Endodermal cell (in vitro differentiated cells): ENCODE results near the gene ARID5B. TPM values are rescaled to one million over a fixed set of nuclear protein-coding genes. Genes with fewer than 3 reads are reported as not detected.

Source experiments
- DNase-seq: peaks from one replicate; pipeline ENCODE4 v3.0.0-alpha.2; 2017
- H3K27ac ChIP-seq: 2 replicates; pipeline ENCODE4 v1.5.1; 2013; ENCODE audit warnings: mild to moderate bottlenecking, low read depth, low read length, moderate library complexity
- H3K27me3 ChIP-seq: 2 replicates; pipeline ENCODE4 v1.6.1; 2013; ENCODE audit warnings: mild to moderate bottlenecking, low read length, moderate library complexity; ENCODE audit not compliant: insufficient read depth, control insufficient read depth, poor library complexity, severe bottlenecking
- H3K36me3 ChIP-seq: 2 replicates; pipeline ENCODE4 v1.7.0; 2013; ENCODE audit warnings: mild to moderate bottlenecking, low read length, moderate library complexity; ENCODE audit not compliant: control insufficient read depth, insufficient read depth
- H3K4me1 ChIP-seq: one replicate; pipeline ENCODE4 v1.7.0; 2013; ENCODE audit warnings: low read length; ENCODE audit not compliant: control insufficient read depth, insufficient read depth
- H3K4me3 ChIP-seq: 2 replicates; pipeline ENCODE4 v1.5.1; 2013; ENCODE audit warnings: mild to moderate bottlenecking, low read length, moderate library complexity
- H3K9ac ChIP-seq: 2 replicates; pipeline ENCODE4 v1.6.1; 2013; ENCODE audit warnings: mild to moderate bottlenecking, low read length, moderate library complexity; ENCODE audit not compliant: poor library complexity, severe bottlenecking; ENCODE audit errors: extremely low read depth
- H3K9me3 ChIP-seq: 2 replicates; pipeline ENCODE4 v1.6.1; 2013; ENCODE audit warnings: mild to moderate bottlenecking, low read length, moderate library complexity; ENCODE audit not compliant: control insufficient read depth
- H3K27ac Mint-ChIP-seq: 2 replicates; pipeline ENCODE4 v1.8.0; 2020; ENCODE audit warnings: mixed read lengths
- H3K27me3 Mint-ChIP-seq: 2 replicates; pipeline ENCODE4 v1.8.0; 2021; ENCODE audit warnings: mild to moderate bottlenecking, mixed read lengths; ENCODE audit not compliant: insufficient read depth
- H3K36me3 Mint-ChIP-seq: 2 replicates; pipeline ENCODE4 v1.8.0; 2020; ENCODE audit warnings: low read depth, mixed read lengths
- H3K4me1 Mint-ChIP-seq: 2 replicates; pipeline ENCODE4 v1.8.0; 2020; ENCODE audit warnings: mixed read lengths
- H3K4me3 Mint-ChIP-seq: 2 replicates; pipeline ENCODE4 v1.8.0; 2020; ENCODE audit warnings: mild to moderate bottlenecking, moderate library complexity, mixed read lengths
- H3K9me3 Mint-ChIP-seq: 2 replicates; pipeline ENCODE4 v1.8.0; 2020; ENCODE audit warnings: mild to moderate bottlenecking, mixed read lengths
- CTCF ChIP-seq: fragments of 200-600 bp; sonication (generic); conservative IDR thresholded peaks from 2 replicates; pipeline ENCODE4 v1.5.0; 2021; ENCODE audit warnings: antibody characterized with exemption, mild to moderate bottlenecking
- WGBS, 2 experiments: methylation state at CpG; one replicate each; pipeline versions ENCODE4 v1.1.5 to v1.1.7; 2013; ENCODE audit warnings: missing lambda C conversion rate in 2 of 2, mixed read lengths in 1 of 2; ENCODE audit not compliant: insufficient coverage in 1 of 2, insufficient read length in 1 of 2; 5-methylcytosine and 5-hydroxymethylcytosine counted together
- total RNA-seq, 2 donors: library from RNA; stranded (reverse); fragmentation: NEBNext Ultra II Directional in 1 of 2; extraction: Animal tissue kit (Norgen Biotek cat#: 25700) in 1 of 2; gene quantifications; 2 replicates in 1 of 2; 3 replicates in 1 of 2; pipeline ENCODE4 v1.2.1, GENCODE V29; 2021

The ARID5B gene
- total RNA-seq, 2 donors from 2014 or later: 1.2 to 1.8 TPM

- Mint-ChIP-seq H3K27ac (no peak overlapping the region), H3K9me3 (peaks cover 10% of the 10 kb centered on the region), H3K4me3 (no peak overlapping the region), H3K36me3 (peaks cover 2% of the 10 kb centered on the region), H3K4me1 (peaks cover 6% of the 10 kb centered on the region), H3K27me3 (peaks cover 11% of the 10 kb centered on the region)
- H3K36me3 ChIP-seq: no peaks in the 10 kb centered on the region
- H3K27ac ChIP-seq: no peak overlapping the region
- H3K4me1 ChIP-seq: no peaks in the 10 kb centered on the region
- no peaks in the 10 kb centered on the region for H3K9me3 ChIP-seq
- 94% methylated on average over 3 of the region's 4 CpGs; no CpG with 5 or more reads in 1 of the 2 experiments for WGBS, 2 experiments
- H3K9ac ChIP-seq: no peak overlapping the region
- no peak overlapping the region for H3K4me3 ChIP-seq
- TF ChIP-seq CTCF: no peak
- no peak for DNase-seq
- no peaks in the 10 kb centered on the region for H3K27me3 ChIP-seq
Observed at GRCh38 chr10:61918989-61919388, 17.5 kb downstream of the ARID5B start.

- 94% methylated on average over 2 of the region's 2 CpGs; no CpG with 5 or more reads in 1 of the 2 experiments for WGBS, 2 experiments
- DNase-seq: no peak
- Histone ChIP-seq H3K4me1 (no peaks in the 10 kb centered on the region), H3K4me3 (no peak overlapping the region), H3K9ac (no peak overlapping the region), H3K27me3 (no peaks in the 10 kb centered on the region), H3K36me3 (no peaks in the 10 kb centered on the region), H3K9me3 (no peaks in the 10 kb centered on the region), H3K27ac (no peak overlapping the region)
- H3K27me3 Mint-ChIP-seq: peaks cover 10% of the 10 kb centered on the region
- peaks cover 8% of the 10 kb centered on the region for H3K4me1 Mint-ChIP-seq
- H3K9me3 Mint-ChIP-seq: peaks cover 10% of the 10 kb centered on the region
- peaks cover 2% of the 10 kb centered on the region for H3K36me3 Mint-ChIP-seq
- no peak overlapping the region for H3K4me3 Mint-ChIP-seq
- TF ChIP-seq CTCF: no peak
- H3K27ac Mint-ChIP-seq: no peak overlapping the region
Observed at GRCh38 chr10:61919646-61920215, 18.2 kb downstream of the ARID5B start.

DNA sequence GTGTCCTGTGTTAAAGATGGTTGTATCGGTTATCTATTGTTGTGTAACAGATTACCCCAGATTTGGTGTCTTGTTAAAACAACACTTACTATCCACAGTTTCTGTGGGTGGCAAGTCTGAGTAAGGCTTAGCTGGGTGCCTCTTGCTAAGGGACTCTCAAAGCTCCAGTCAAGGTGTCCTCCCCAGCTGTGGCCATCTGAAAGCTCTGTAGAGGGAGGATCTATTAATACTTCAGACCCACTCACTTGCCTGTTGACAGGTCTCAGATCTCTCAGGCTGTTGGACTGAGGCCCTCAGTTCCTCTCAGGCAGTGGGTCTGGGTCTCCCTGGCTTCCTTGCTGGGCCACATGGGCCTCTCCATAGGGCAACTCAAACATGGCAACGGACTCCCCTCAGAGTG lies 19.6 kb downstream of the ARID5B start:
- no peak for DNase-seq
- Histone ChIP-seq H3K36me3 (no peaks in the 10 kb centered on the region), H3K4me3 (no peak overlapping the region), H3K27me3 (no peaks in the 10 kb centered on the region), H3K9ac (no peak overlapping the region), H3K27ac (no peak overlapping the region), H3K4me1 (no peaks in the 10 kb centered on the region), H3K9me3 (no peaks in the 10 kb centered on the region)
- no peak for TF ChIP-seq CTCF
- Mint-ChIP-seq H3K27me3 (peaks cover 12% of the 10 kb centered on the region), H3K27ac (no peak overlapping the region), H3K9me3 (peaks cover 10% of the 10 kb centered on the region), H3K4me3 (no peak overlapping the region), H3K36me3 (peaks cover 2% of the 10 kb centered on the region), H3K4me1 (peaks cover 10% of the 10 kb centered on the region)
- 94 to 100% methylated on average over 1 of the region's 2 CpGs for WGBS, 2 experiments
